HepG2 (cell line): Measurements from ENCODE around the gene C17orf75. TPM values are rescaled to one million over a fixed set of nuclear protein-coding genes. Genes with fewer than 3 reads are reported as not detected.
A peak's percentile ranks its signal among the peaks of the same experiment; 100 is the strongest.

Experiments
- DPF2 ChIP-seq: sonication (generic); formaldehyde crosslinking; IDR thresholded peaks from 2 replicates; pipeline ENCODE4 v1.4.0; 2020; ENCODE audit warnings: mild to moderate bottlenecking, low read depth, missing genetic modification reagents, borderline replicate concordance
- ELF3 ChIP-seq: IDR thresholded peaks from 2 replicates; pipeline ENCODE4 v1.6.1; 2016; ENCODE audit warnings: missing genetic modification reagents, missing compliant biosample characterization
- FOSL1 ChIP-seq: sonication (generic); formaldehyde crosslinking; IDR thresholded peaks from 2 replicates; pipeline ENCODE4 v1.9.0; 2021; ENCODE audit warnings: missing genetic modification reagents, borderline replicate concordance
- FOXC1 ChIP-seq: sonication (generic); formaldehyde crosslinking; IDR thresholded peaks from 2 replicates; pipeline ENCODE4 v1.8.0; 2022; ENCODE audit warnings: mild to moderate bottlenecking, missing genetic modification reagents, borderline replicate concordance
- GABPA ChIP-seq, 2 experiments: IDR thresholded peaks; 2 replicates each; pipeline ENCODE4 v1.6.1; 2011 to 2016; ENCODE audit warnings: low read depth in 2 of 2, low read length in 1 of 2, missing biosample characterization in 1 of 2, missing genetic modification characterization in 1 of 2
- HDAC1 ChIP-seq: sonication (generic); formaldehyde crosslinking; IDR thresholded peaks from 2 replicates; pipeline ENCODE4 v1.5.1; 2020; ENCODE audit warnings: mild to moderate bottlenecking, missing genetic modification reagents
- LCORL ChIP-seq, 2 experiments: fragments of 450-650 bp in 1 of 2; sonication (generic) in 1 of 2; formaldehyde crosslinking in 1 of 2; IDR thresholded peaks; 2 replicates each; pipeline versions ENCODE4 v1.5.0 to v1.6.1; 2017 to 2020; ENCODE audit warnings: antibody characterized with exemption in 1 of 2, missing genetic modification reagents in 1 of 2
- MAFG ChIP-seq: sonication (generic); formaldehyde crosslinking; IDR thresholded peaks from 2 replicates; pipeline ENCODE4 v1.5.1; 2020; ENCODE audit warnings: mild to moderate bottlenecking, missing genetic modification reagents
- MEIS1 ChIP-seq: sonication (generic); formaldehyde crosslinking; IDR thresholded peaks from 2 replicates; pipeline ENCODE4 v1.9.0; 2021; ENCODE audit warnings: mild to moderate bottlenecking, missing genetic modification reagents, moderate library complexity, borderline replicate concordance
- RAD21 ChIP-seq: fragments of 450-650 bp; formaldehyde crosslinking; IDR thresholded peaks from 2 replicates; pipeline ENCODE4 v1.5.0; 2020; ENCODE audit warnings: mild to moderate bottlenecking
- SNAPC4 ChIP-seq: sonication (generic); formaldehyde crosslinking; IDR thresholded peaks from 2 replicates; pipeline ENCODE4 v1.4.0; 2020; ENCODE audit warnings: mild to moderate bottlenecking, missing genetic modification reagents
- SRY ChIP-seq: sonication (generic); formaldehyde crosslinking; IDR thresholded peaks from 2 replicates; pipeline ENCODE4 v1.8.0; 2022; ENCODE audit warnings: mild to moderate bottlenecking, missing genetic modification reagents
- ZFAT ChIP-seq: sonication (generic); formaldehyde crosslinking; conservative IDR thresholded peaks from 2 replicates; pipeline ENCODE4 v1.8.1; 2023; ENCODE audit warnings: missing genetic modification reagents, inconsistent platforms
- ZNF292 ChIP-seq: sonication (generic); formaldehyde crosslinking; IDR thresholded peaks from 2 replicates; pipeline ENCODE4 v1.8.1; 2022; ENCODE audit warnings: mild to moderate bottlenecking, low read depth, missing genetic modification reagents, borderline replicate concordance
- ZNF33A ChIP-seq: sonication (generic); formaldehyde crosslinking; IDR thresholded peaks from 2 replicates; pipeline ENCODE4 v1.5.1; 2020; ENCODE audit warnings: missing genetic modification reagents, mild to moderate bottlenecking, moderate library complexity, borderline replicate concordance
- ZNF709 ChIP-seq: sonication (generic); formaldehyde crosslinking; IDR thresholded peaks from 2 replicates; pipeline ENCODE4 v1.5.0; 2020; ENCODE audit warnings: mild to moderate bottlenecking, missing genetic modification reagents
- polyA plus RNA-seq, 8 experiments: library from polyadenylated mRNA; depleted of rRNA in 3 of 8; stranded (reverse) in 7 of 8; unstranded in 1 of 8; fragments of >200 nt; fragmentation: Illumina TruSeq in 4 of 8; extraction: Trizol in 4 of 8; gene quantifications; 2 replicates each; pipeline versions ENCODE4 v1.2.1 to v1.2.3, GENCODE V29; 2011 to 2016; ENCODE audit warnings: low read depth in 4 of 8, missing spikeins in 1 of 8, mixed read lengths in 1 of 8; ENCODE audit not compliant: insufficient read depth in 1 of 8
- total RNA-seq, 5 experiments: library from RNA; depleted of rRNA; stranded (reverse); fragments of >200 nt; fragmentation: Illumina TruSeq; extraction: Trizol; gene quantifications; 2 replicates each; pipeline ENCODE4 v1.2.3, GENCODE V29; 2016; ENCODE audit warnings: low read depth in 1 of 5
- TF ChIP-seq, protein P1 (sequence below): sonication (generic); formaldehyde crosslinking; IDR thresholded peaks from 2 replicates; pipeline ENCODE4 v1.4.0; 2020; ENCODE audit warnings: missing genetic modification reagents
- TF ChIP-seq, protein P2 (sequence below): sonication (generic); formaldehyde crosslinking; IDR thresholded peaks from 2 replicates; pipeline ENCODE4 v1.8.0; 2022; ENCODE audit warnings: low read depth, missing genetic modification reagents
- TF ChIP-seq, protein P3 (sequence below): sonication (generic); formaldehyde crosslinking; IDR thresholded peaks from 2 replicates; pipeline ENCODE4 v1.4.0; 2020; ENCODE audit warnings: missing genetic modification reagents, low read depth, mild to moderate bottlenecking, borderline replicate concordance

C17orf75 gene
- total and polyA plus RNA-seq, 2 of the 13 experiments (the other 11 are each of a cell fraction or from before 2014, with no cell fraction given): 16.2 to 33.0 TPM

GRCh38 chr17:32349854-32350665 is 8.1 kb upstream of the C17orf75 start, which contains the start of gene ZNF207 (continued):
- peak; percentile 53; the same call in 1 of the 2 replicates for TF ChIP-seq SNAPC4
- TF ChIP-seq ELF3: peak; percentile 60
- peak; percentile 68 for TF ChIP-seq LCORL (IDR thresholded peaks at IDR 0.05)
- TF ChIP-seq LCORL (CRISPR knock-in tag; IDR thresholded peaks at IDR 0.05): no peak
- TF ChIP-seq ZNF709 (CRISPR knock-in tag): 0 out of 2 replicates have a peak, but pooled peaks have one; percentile 64
- no peak for TF ChIP-seq ZNF33A (CRISPR knock-in tag)
- TF ChIP-seq, protein P1, sequence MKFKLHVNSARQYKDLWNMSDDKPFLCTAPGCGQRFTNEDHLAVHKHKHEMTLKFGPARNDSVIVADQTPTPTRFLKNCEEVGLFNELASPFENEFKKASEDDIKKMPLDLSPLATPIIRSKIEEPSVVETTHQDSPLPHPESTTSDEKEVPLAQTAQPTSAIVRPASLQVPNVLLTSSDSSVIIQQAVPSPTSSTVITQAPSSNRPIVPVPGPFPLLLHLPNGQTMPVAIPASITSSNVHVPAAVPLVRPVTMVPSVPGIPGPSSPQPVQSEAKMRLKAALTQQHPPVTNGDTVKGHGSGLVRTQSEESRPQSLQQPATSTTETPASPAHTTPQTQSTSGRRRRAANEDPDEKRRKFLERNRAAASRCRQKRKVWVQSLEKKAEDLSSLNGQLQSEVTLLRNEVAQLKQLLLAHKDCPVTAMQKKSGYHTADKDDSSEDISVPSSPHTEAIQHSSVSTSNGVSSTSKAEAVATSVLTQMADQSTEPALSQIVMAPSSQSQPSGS (CRISPR knock-in tag): peak; percentile 62
- TF ChIP-seq ZNF292 (CRISPR knock-in tag): no peak
- TF ChIP-seq FOSL1: no peak
- no peak for TF ChIP-seq DPF2 (CRISPR knock-in tag)
- TF ChIP-seq, protein P2, sequence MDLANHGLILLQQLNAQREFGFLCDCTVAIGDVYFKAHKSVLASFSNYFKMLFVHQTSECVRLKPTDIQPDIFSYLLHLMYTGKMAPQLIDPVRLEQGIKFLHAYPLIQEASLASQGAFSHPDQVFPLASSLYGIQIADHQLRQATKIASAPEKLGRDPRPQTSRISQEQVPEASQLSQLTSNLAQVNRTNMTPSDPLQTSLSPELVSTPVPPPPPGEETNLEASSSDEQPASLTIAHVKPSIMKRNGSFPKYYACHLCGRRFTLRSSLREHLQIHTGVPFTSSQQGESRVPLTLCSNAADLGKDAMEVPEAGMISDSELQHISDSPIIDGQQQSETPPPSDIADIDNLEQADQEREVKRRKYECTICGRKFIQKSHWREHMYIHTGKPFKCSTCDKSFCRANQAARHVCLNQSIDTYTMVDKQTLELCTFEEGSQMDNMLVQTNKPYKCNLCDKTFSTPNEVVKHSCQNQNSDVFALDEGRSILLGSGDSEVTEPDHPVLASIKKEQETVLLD (CRISPR knock-in tag): peak; percentile 36; the same call in 1 of the 2 replicates
- 0 out of 2 replicates have a peak, but pooled peaks have one; percentile 7 for TF ChIP-seq RAD21 (CRISPR knock-in tag)
- no peak for TF ChIP-seq ZFAT (CRISPR knock-in tag)
- no peak for TF ChIP-seq GABPA (IDR thresholded peaks at IDR 0.05; ENCODE audit: low read depth, low read length)
- peak; percentile 66; the same call in 1 of the 2 replicates for TF ChIP-seq GABPA (CRISPR knock-in tag; IDR thresholded peaks at IDR 0.05; ENCODE audit: low read depth)
- no peak for TF ChIP-seq MAFG (CRISPR knock-in tag)
- no peak; the same call in 1 of the 2 replicates for TF ChIP-seq MEIS1 (CRISPR knock-in tag)
- TF ChIP-seq FOXC1 (CRISPR knock-in tag): no peak
- no peak for TF ChIP-seq SRY (CRISPR knock-in tag)
- TF ChIP-seq, protein P3, sequence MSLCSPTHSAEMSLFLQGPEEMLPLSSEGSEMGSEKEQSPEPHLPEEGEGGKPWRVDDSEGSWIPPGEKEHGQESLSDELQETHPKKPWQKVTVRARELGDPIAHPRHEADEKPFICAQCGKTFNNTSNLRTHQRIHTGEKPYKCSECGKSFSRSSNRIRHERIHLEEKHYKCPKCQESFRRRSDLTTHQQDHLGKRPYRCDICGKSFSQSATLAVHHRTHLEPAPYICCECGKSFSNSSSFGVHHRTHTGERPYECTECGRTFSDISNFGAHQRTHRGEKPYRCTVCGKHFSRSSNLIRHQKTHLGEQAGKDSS (CRISPR knock-in tag): 0 out of 2 replicates have a peak, but pooled peaks have one; percentile 70
- peak; percentile 39 for TF ChIP-seq HDAC1 (CRISPR knock-in tag)
